Mononuclear cell (primary cell): ENCODE results near the gene ZNF286A. TPM values are rescaled to one million over a fixed set of nuclear protein-coding genes. Genes with fewer than 3 reads are reported as not detected.
A peak's percentile ranks its signal among the peaks of the same experiment; 100 is the strongest.
"Not testable (repeated sequence)": the region's sequence is repeated elsewhere in the genome, so short reads cannot be mapped to it uniquely, and the experiment has no call there.

Experiments used
- H3K27me3 ChIP-seq: 2 replicates; pipeline ENCODE4 v1.6.0; 2011; ENCODE audit warnings: low read length, control low read depth; ENCODE audit not compliant: insufficient read depth
- H3K4me1 ChIP-seq: 2 replicates; pipeline ENCODE4 v1.5.1; 2011; ENCODE audit warnings: mild to moderate bottlenecking, low read length, control low read depth; ENCODE audit not compliant: insufficient read depth
- H3K4me3 ChIP-seq: 2 replicates; pipeline ENCODE4 v1.5.1; 2011; ENCODE audit warnings: mild to moderate bottlenecking, low read length, moderate library complexity
- H3K9me3 ChIP-seq: 2 replicates; pipeline ENCODE4 v1.5.1; 2011; ENCODE audit warnings: low read depth, mild to moderate bottlenecking, control low read depth, low read length
- total RNA-seq: library from RNA; depleted of rRNA; stranded (reverse); fragments of >200 nt; gene quantifications from one replicate; pipeline ENCODE4 v1.2.3, GENCODE V29; 2012

ZNF286A gene
- total RNA-seq, 1 donor: 18.6 TPM

DNA sequence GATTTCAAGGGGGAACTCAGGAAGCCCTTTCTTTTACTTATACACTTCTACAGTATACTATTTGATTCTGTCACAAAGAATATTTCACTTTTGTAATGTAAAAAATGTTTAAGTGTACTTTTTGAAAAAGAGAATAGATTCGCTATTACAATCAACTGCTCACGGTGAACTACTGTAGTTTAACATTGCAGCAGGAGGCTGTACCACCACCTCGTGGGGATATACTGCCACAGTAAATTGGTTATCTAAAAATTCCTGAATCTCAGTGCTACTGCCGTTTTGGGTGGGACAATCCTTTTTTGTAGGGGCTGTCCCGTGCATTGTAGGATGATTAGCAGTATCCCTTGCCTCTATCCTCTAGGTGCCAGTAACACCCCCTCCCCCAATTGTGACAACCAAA lies 30.0 kb upstream of the ZNF286A start:
- not testable (repeated sequence) for H3K4me1 ChIP-seq, H3K4me3 ChIP-seq, H3K27me3 ChIP-seq, H3K9me3 ChIP-seq

DNA sequence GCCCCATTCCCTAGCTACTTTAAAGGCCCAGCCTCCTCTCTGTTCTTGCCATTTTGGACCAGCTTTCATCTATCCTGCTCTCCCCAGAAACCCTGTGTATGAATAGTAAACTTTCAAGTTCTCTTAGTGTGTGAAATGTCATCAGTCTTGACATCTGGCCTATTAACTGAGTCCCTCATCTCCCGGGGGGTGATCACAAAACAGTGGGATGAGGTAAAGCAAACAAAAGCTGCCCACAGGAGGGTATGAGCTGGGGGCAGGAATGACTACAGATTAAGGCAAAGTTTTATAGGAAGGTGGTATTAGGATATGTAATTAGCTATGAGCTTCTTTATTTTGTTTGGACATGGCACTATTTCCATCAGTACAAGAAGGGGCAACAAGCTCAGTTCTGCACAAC lies 24.9 kb upstream of the ZNF286A start:
- not testable (repeated sequence) for H3K9me3 ChIP-seq, H3K4me1 ChIP-seq, H3K27me3 ChIP-seq, H3K4me3 ChIP-seq

DNA sequence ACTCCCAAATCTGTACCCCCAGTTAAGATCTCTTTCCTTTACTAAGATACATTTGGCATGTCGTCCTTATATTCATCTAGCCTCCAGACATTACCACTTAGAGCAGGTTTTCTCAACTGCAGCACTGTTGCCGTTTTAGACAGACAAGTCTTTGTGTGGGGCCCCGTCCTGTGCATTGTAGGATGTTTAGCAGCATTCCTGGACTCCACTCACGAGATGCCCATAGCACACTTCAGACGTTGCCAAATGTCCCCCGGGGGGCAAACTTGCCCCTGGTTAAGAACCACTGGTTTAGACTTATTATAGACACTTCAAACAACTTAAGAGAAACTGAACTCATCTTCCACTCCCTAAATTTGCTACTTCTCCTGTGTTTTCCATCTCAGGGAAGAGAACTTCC lies 23.6 kb upstream of the ZNF286A start:
- H3K9me3 ChIP-seq, H3K27me3 ChIP-seq, H3K4me3 ChIP-seq, H3K4me1 ChIP-seq: not testable (repeated sequence)

DNA sequence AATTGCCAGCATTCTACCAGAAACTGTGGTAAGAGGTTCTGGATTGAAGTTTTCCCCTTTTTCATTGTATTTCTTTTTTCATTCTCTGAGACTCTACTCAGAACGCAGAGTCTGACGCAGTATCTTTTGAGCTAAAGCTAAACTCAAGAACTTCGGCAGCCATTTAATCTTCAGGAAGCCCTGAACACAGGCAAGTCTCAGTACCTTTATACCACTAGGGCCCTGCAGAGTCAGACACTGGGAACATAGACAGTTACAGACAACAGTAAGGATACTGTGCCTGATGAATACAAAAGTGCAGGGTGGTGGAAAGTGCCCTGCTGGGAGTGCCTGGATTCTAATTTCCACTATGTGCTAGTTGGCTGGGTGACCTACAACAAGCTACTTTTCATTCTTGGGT lies 16.4 kb upstream of the ZNF286A start:
- H3K9me3 ChIP-seq: not testable (repeated sequence)

DNA sequence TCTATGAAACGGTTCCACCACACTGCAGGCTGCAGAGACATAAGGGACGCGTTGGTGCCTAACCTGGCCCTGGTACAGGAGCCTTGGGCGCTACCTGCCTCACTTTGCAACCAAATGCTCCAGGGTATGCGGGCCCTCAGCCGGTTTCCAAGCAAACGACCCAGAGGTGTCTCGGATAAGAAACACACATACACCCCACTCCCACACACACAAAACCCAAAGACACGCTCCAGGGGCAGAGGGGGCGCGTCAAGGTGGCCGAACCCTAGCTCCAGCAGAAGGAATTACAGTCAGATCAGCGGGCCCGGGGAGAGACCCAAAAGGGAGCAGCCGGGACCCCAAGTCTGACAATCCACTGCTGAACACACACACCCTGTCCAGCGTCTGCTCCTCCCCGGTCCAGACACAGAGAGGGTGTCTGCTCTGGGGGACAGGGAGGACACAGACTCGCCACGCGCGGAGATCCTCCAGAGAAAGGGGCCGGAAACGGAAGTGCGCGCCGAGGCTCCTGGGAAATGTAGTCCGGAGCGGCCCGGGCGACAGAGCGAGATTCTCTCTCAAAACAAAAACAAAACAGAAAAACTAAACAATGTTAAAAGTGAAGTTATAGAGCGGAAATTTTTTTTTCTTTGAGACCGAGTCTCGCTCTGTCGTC lies 15.6 kb upstream of the ZNF286A start, which contains the start of gene TRIM16:
TRIM16 (minus strand) TSS at position 488 of the 655 bp plus-strand sequence. CDS start 32,702 bp downstream, outside the sequence.
- H3K4me1 ChIP-seq, H3K27me3 ChIP-seq, H3K9me3 ChIP-seq: not testable (repeated sequence)
- H3K4me3 ChIP-seq: peak within 1 kb of the TSS; percentile 57

More for the DNA sequence above, 16.4 kb upstream of the ZNF286A start:
- not testable (repeated sequence) for H3K4me3 ChIP-seq, H3K27me3 ChIP-seq, H3K4me1 ChIP-seq

DNA sequence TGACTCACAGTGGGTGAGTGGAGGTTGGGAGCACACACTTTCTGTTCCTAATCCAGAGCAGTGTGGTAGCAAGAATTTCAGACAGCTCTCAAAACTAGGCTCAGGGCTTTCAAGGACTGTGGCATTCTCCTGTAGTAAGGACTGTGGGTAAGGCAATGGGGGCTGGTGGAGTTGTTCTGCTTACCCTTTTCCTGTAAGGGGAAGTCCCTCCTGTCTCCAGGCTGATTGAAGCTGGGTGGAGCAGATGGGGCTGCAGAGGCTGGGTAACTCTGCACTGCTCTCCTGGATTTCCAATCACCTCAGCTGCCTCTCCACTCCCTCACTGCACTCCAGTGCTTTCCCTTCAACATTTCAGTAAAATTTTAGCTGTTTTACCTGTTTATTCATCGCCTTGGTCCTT lies 12.1 kb upstream of the ZNF286A start:
- H3K4me1 ChIP-seq, H3K27me3 ChIP-seq, H3K4me3 ChIP-seq, H3K9me3 ChIP-seq: not testable (repeated sequence)

DNA sequence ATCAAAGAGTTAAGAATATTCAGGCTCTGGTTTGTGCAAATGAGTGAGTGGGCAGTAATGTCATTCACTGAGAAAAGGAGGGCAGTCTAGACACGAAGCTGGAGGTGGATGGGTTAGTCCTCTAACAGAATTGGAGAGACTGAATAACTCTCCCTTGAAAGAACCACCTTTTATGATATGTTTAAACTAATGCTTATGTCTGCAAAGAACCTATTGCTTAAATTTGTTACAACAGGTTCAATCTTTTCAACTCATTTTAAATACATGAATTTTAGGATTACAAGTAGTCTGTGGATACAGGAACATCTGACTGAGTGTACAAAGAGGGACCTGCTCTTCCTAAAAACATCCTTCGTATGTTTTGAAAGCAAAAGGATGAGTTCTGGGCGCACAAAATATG lies 585 bp upstream of the ZNF286A start:
- peak overlapping the region; percentile 49 for H3K4me3 ChIP-seq
- H3K9me3 ChIP-seq, H3K4me1 ChIP-seq, H3K27me3 ChIP-seq: not testable (repeated sequence)

DNA sequence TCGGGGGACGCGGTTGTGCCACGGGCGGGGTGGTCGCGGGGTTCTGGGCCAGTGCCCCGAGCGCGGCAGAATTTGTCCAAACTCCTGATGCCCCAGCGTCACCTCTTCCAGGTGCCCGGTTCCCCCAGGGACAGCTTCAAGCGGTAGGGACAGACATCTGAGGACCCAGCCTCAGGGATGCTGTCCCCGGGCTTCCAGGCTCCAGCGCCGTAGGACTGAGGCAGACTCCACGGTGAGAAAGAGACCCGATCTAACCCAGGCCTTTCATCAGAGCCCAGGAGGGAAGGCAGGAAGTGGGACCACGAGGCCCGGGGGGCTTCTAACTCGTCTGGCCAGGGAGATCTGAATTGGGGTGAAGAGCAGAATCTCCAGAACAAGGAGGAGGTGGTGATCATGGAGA lies 385 bp downstream of the ZNF286A start:
- H3K4me3 ChIP-seq: peak overlapping the region; percentile 49
- H3K4me1 ChIP-seq, H3K9me3 ChIP-seq, H3K27me3 ChIP-seq: not testable (repeated sequence)

DNA sequence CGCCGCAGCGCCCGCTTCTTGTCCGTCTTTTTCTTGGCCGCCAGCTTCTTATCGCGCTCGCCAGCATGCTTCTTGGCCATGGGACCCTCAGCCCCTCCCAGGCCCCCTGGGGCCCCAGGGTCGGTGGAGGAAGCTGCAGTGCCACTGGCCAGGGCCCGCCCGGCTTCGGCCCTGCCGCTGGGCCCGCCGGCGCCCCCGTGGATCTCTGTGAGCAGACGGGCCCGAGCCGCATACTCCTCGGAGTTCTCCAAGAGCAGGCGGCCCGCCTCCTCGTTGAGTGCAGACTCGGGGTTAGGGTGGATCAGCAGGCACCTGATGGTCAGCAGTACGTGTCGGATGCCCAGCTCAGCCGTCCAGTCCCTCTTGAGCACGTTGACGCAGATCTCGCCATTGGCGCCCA lies 4.7 kb downstream of the ZNF286A start:
- not testable (repeated sequence) for H3K4me1 ChIP-seq, H3K4me3 ChIP-seq, H3K9me3 ChIP-seq, H3K27me3 ChIP-seq

DNA sequence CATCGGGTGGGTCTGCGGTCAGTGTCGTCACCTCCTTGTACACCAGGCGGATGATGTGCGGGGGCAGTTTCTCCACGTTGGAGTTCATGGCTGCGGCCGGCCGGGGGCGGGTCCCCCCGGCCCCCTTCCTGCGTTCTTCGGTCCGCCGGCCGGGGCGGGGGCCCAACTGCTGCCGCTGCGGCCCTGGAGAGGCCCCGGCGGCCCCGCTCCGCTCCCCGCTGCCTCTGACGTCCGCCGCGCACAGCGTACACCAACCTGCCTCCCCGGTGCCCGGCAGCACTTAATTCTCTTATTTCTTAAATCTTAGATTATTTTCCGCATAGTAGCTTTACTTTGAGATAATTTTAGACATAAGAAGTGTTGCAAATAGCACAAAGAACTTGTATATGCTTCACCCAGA lies 5.3 kb downstream of the ZNF286A start:
- H3K27me3 ChIP-seq, H3K4me3 ChIP-seq, H3K9me3 ChIP-seq, H3K4me1 ChIP-seq: not testable (repeated sequence)

DNA sequence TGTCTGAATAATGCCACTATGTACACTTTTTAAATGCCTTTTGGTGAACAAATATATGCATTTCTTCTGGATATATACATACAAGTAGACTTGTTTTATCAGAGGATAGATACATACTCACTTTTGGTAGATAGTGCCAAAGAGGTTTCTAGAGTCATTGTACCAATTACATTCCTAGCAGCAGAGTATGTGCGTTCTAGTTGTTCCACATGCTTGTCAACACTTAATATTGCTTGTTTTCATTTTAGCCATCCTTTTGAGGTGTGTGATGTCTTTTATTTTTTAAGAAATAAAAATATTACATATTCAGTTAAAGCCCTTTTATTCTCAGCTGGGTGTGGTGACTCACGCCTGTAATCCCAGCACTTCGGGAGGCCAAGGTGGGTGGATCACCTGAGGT lies 9.3 kb downstream of the ZNF286A start:
- H3K9me3 ChIP-seq: not testable (repeated sequence)

DNA sequence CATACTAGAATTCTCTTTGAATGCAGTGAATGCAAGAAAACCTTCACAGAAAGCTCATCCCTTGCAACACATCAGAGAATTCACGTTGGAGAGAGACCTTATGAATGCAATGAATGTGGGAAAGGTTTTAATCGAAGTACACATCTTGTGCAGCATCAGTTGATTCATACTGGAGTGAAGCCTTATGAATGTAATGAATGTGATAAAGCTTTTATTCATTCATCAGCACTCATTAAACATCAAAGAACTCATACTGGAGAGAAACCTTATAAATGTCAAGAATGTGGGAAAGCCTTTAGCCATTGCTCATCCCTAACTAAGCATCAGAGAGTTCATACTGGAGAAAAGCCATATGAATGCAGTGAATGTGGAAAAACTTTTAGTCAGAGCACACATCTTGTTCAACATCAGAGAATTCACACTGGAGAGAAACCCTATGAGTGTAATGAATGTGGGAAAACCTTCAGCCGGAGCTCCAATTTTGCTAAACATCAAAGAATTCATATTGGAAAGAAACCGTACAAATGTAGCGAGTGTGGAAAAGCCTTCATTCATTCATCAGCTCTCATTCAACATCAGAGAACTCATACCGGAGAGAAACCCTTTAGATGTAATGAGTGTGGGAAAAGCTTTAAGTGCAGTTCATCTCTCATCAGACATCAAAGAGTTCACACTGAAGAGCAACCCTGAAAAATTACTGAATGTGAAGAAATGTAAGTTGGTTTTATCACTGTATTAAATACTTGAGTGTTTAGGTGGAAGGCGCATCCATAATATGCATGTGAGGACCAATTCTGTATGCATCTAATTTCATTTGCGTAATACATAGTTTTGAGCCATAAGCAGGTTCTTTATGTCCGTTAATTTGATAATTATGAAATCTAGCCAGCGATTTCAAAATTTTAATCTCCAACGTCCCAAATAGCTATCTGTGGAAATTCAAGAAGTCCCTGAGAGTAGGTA lies 17.3 kb downstream of the ZNF286A start:
- not testable (repeated sequence) for H3K4me1 ChIP-seq, H3K4me3 ChIP-seq, H3K27me3 ChIP-seq
- H3K9me3 ChIP-seq: peaks cover 36% of the 10 kb centered on the region

More for the DNA sequence above, 9.3 kb downstream of the ZNF286A start:
- not testable (repeated sequence) for H3K4me1 ChIP-seq, H3K4me3 ChIP-seq, H3K27me3 ChIP-seq

DNA sequence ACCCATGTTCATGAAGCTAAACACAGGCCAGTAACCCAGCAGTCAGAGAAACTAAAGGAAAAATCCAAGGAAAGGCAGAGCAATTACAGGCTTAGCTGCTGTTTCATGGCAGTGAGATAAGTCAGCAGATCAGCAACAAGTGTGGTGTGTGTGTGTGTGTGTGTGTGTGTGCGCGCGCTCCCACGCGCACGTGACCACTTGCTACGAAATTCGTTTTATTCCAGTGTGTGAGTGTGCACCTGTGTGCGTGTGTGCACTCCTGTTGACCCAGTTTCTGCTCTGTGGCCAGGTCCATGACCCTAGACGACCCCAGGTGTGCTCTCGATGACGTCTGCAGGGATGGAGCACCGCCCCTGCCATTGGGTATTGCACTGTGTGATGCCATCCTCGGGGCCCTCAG lies 31.0 kb downstream of the ZNF286A start:
- not testable (repeated sequence) for H3K9me3 ChIP-seq, H3K27me3 ChIP-seq, H3K4me1 ChIP-seq, H3K4me3 ChIP-seq

DNA sequence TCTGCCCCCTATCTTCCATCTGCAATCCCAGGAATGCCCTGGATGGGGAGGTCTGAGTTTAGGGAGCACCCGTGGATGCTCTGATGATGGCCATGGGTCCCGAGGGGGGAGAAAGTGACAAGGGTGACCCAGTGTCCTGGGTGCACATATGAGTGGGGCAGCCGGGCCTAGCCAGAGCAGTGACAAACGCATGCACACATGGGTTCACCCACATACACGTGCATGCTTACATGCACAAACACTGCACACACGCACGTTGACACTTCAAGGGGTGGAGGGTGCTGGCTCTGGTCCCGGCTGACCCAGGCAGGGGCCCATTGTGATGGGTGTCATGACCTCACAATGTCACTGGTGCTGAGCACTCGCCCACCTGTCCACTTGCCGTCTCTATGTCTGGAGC lies 32.3 kb downstream of the ZNF286A start, which contains the start of gene TBC1D26:
TBC1D26 (plus strand) TSS at position 384 of the 400 bp plus-strand sequence. CDS start 3,066 bp downstream, outside the sequence.
- H3K4me1 ChIP-seq, H3K4me3 ChIP-seq, H3K9me3 ChIP-seq, H3K27me3 ChIP-seq: not testable (repeated sequence)

DNA sequence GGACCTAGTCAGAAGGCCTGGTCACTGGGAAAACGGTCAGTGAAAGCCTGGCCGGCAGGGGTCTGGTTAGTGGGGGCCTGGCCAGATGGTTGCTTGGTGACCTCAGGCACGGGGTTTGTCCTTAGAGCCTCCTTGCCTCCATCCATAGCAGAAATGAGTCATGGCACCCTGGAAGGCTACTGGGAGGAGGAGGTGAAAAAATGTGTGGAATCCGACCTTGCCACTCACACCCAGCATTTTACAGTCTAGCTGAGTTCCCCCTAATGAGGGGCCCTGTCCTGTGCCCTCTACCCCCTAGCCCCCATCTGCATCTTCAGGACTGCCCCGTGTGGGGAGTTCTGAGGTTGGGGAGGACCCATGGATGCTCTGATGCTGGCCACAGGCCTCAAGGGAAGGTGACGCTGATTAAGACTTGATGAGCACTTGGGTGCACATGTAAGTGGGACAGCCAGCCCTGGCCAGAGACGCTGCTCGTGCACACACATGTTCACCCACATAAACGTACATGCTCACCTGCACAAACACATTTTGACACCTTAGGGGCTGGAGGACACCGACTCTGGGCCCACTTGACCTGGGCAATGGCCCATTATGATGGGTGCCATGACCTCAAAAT lies 33.7 kb downstream of the ZNF286A start:
- not testable (repeated sequence) for H3K4me3 ChIP-seq, H3K27me3 ChIP-seq, H3K4me1 ChIP-seq, H3K9me3 ChIP-seq
